ENCODE data around the gene SIK3. TPM values are rescaled to one million over a fixed set of nuclear protein-coding genes. Genes with fewer than 3 reads are reported as not detected.
"Not testable (repeated sequence)": the region's sequence is repeated elsewhere in the genome, so short reads cannot be mapped to it uniquely, and the experiment has no call there.

SIK3 gene
- total RNA-seq, 1 experiment from 2014 or later: 4.1 TPM

DNA sequence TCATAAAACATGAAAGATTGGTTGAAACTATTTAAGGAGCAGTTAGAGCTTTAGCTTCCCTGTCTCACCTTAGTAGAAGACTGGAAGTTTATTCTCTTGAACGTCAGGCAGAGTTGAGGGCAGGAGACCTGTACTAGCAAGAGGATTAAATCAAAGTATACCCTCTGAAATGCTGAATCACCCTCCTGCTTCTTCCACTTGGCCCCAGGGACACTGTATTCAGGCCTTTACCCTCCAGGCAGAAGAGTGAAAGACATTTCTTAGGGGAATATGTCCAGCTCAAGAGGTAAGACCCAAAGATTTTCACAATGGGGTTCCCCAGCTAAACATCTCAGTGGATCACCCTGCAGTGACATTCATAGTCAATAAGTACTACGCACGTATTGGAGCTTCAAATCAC is 287.0 kb downstream of the SIK3 start:
- no peaks in the 10 kb centered on the region for H3K4me1 ChIP-seq (ENCODE audit: low read length)
- H3K9me3 ChIP-seq (ENCODE audit: low read length): no peaks in the 10 kb centered on the region
- no peak overlapping the region for H3K4me2 ChIP-seq (ENCODE audit: low read depth, low read length, poor library complexity, severe bottlenecking)
- H3K27me3 ChIP-seq (ENCODE audit: low read length): no peaks in the 10 kb centered on the region
- no peaks in the 10 kb centered on the region for H3K79me2 ChIP-seq (ENCODE audit: low read length)
- H3K9me2 ChIP-seq (replicated peaks; ENCODE audit: insufficient read depth, low read length): no peaks in the 10 kb centered on the region
- no peaks in the 10 kb centered on the region for H3K36me3 ChIP-seq (ENCODE audit: insufficient read depth, low read length)
- H3K4me3 ChIP-seq (ENCODE audit: low read length): no peak overlapping the region
- no peak for DNase-seq
- no peak overlapping the region for H2AFZ ChIP-seq (ENCODE audit: low read length)
- H3K9ac ChIP-seq (ENCODE audit: low read length): no peak overlapping the region
- no peak overlapping the region for H3K27ac ChIP-seq (ENCODE audit: low read length)
- H4K20me1 ChIP-seq (ENCODE audit: insufficient read depth, low read depth, low read length): no peaks in the 10 kb centered on the region

GRCh38 chr11:116808262-116809175 is 289.7 kb downstream of the SIK3 start:
- no peak for DNase-seq
- H4K20me1 ChIP-seq (ENCODE audit: insufficient read depth, low read depth, low read length): no peaks in the 10 kb centered on the region
- H3K79me2 ChIP-seq (ENCODE audit: low read length): no peaks in the 10 kb centered on the region
- H3K4me2 ChIP-seq (ENCODE audit: low read depth, low read length, poor library complexity, severe bottlenecking): no peak overlapping the region
- H3K9me2 ChIP-seq (replicated peaks; ENCODE audit: insufficient read depth, low read length): no peaks in the 10 kb centered on the region
- no peaks in the 10 kb centered on the region for H3K4me1 ChIP-seq (ENCODE audit: low read length)
- no peak overlapping the region for H3K4me3 ChIP-seq (ENCODE audit: low read length)
- no peaks in the 10 kb centered on the region for H3K9me3 ChIP-seq (ENCODE audit: low read length)
- H3K36me3 ChIP-seq (ENCODE audit: insufficient read depth, low read length): no peaks in the 10 kb centered on the region
- H3K27me3 ChIP-seq (ENCODE audit: low read length): no peaks in the 10 kb centered on the region
- no peak overlapping the region for H3K27ac ChIP-seq (ENCODE audit: low read length)
- H3K9ac ChIP-seq (ENCODE audit: low read length): no peak overlapping the region
- no peak overlapping the region for H2AFZ ChIP-seq (ENCODE audit: low read length)

DNA sequence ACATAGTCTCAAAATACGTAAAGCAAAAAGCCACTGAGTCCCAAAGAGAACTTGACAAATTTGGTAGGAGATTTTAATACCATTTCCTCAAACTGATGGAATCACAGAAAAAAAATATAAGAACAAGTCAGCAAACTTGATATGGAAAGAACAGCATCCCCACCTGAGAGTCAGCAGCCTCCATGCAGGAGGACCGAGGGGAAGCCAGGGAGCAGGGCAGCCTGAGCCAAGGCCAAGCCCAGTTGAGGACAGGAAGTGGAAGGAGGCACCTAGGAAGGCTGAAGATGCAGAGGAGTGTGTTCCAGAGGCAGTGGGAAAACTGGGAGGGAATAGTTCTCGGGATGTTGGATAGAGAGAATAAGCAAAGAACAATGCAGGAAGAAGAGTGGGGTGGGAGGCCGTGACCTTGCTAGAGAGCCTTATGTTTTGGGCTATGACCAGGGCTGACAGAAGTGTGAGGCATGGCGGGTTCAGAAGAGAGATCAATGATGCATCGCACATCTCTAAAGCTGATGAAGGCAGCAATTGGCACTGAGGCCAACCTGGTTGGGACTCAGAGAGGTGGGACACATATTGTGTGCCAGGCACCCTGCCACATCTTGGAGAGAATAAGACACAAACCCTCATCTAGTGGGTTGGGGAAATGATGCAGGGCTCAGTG is 290.5 kb downstream of the SIK3 start:
- Histone ChIP-seq H3K9ac (ENCODE audit: low read length) (no peak overlapping the region), H3K4me3 (ENCODE audit: low read length) (no peak overlapping the region), H3K27me3 (ENCODE audit: low read length) (no peaks in the 10 kb centered on the region), H3K36me3 (ENCODE audit: insufficient read depth, low read length) (no peaks in the 10 kb centered on the region), H3K9me2 (replicated peaks; ENCODE audit: insufficient read depth, low read length) (no peaks in the 10 kb centered on the region), H3K79me2 (ENCODE audit: low read length) (no peaks in the 10 kb centered on the region), H3K27ac (ENCODE audit: low read length) (no peak overlapping the region), H3K9me3 (ENCODE audit: low read length) (no peaks in the 10 kb centered on the region), H4K20me1 (ENCODE audit: insufficient read depth, low read depth, low read length) (no peaks in the 10 kb centered on the region), H3K4me2 (ENCODE audit: low read depth, low read length, poor library complexity, severe bottlenecking) (no peak overlapping the region), H2AFZ (ENCODE audit: low read length) (no peak overlapping the region), H3K4me1 (ENCODE audit: low read length) (no peaks in the 10 kb centered on the region)
- DNase-seq: no peak

DNA sequence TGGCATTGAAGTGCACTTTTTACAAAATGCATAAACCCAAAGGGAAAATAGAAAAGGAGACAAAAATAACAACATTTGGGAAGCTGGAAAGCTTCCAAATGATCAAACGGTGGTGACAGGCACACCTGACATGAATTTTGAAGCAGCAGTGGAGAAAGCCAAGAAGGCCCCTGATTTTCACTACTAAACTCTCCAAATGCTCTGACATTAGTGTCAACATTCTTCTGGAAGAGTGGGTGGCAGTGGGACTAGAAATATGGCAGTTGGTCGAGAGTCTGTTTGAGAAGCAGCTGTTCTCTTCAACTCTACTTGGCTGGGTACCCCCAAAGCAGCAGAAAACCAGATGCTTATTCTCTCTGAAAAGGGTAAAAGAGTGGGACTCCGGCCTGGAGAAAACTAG is 294.2 kb downstream of the SIK3 start:
- no peaks in the 10 kb centered on the region for H3K36me3 ChIP-seq (ENCODE audit: insufficient read depth, low read length)
- no peaks in the 10 kb centered on the region for H3K9me2 ChIP-seq (replicated peaks; ENCODE audit: insufficient read depth, low read length)
- no peak overlapping the region for H3K4me3 ChIP-seq (ENCODE audit: low read length)
- no peak overlapping the region for H2AFZ ChIP-seq (ENCODE audit: low read length)
- H3K4me2 ChIP-seq (ENCODE audit: low read depth, low read length, poor library complexity, severe bottlenecking): no peak overlapping the region
- no peaks in the 10 kb centered on the region for H3K9me3 ChIP-seq (ENCODE audit: low read length)
- H3K4me1 ChIP-seq (ENCODE audit: low read length): no peaks in the 10 kb centered on the region
- no peaks in the 10 kb centered on the region for H3K79me2 ChIP-seq (ENCODE audit: low read length)
- no peak overlapping the region for H3K9ac ChIP-seq (ENCODE audit: low read length)
- no peaks in the 10 kb centered on the region for H4K20me1 ChIP-seq (ENCODE audit: insufficient read depth, low read depth, low read length)
- no peak overlapping the region for H3K27ac ChIP-seq (ENCODE audit: low read length)
- no peaks in the 10 kb centered on the region for H3K27me3 ChIP-seq (ENCODE audit: low read length)
- no peak for DNase-seq

DNA sequence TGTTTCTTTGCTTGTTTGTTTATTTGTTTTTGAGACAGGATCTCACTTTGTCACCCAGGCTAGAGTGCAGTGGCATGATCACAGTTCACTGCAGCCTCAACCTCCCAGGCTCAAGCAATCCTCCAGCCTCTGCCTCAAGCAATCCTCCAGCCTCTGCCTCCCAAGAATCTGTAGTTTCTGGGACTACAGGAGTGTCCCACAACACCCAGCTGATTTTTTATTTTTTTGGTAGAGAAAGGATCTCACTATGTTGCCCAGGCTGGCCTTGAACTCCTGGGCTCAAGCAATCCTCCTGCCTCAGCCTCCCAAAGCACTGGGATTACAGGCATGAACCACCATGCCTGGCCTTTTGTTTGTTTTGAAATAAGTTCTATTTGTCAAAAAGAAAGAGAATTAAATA is 296.6 kb downstream of the SIK3 start:
- not testable (repeated sequence) for H3K27me3 ChIP-seq (ENCODE audit: low read length); H3K4me3 ChIP-seq (ENCODE audit: low read length); H3K9me3 ChIP-seq (ENCODE audit: low read length); DNase-seq; H3K4me1 ChIP-seq (ENCODE audit: low read length); H3K4me2 ChIP-seq (ENCODE audit: low read depth, low read length, poor library complexity, severe bottlenecking); H3K9me2 ChIP-seq (replicated peaks; ENCODE audit: insufficient read depth, low read length); H3K79me2 ChIP-seq (ENCODE audit: low read length); H3K36me3 ChIP-seq (ENCODE audit: insufficient read depth, low read length); H4K20me1 ChIP-seq (ENCODE audit: insufficient read depth, low read depth, low read length); H3K9ac ChIP-seq (ENCODE audit: low read length); H2AFZ ChIP-seq (ENCODE audit: low read length); H3K27ac ChIP-seq (ENCODE audit: low read length)

- Histone ChIP-seq H3K36me3 (ENCODE audit: insufficient read depth, low read length) (no peaks in the 10 kb centered on the region), H2AFZ (ENCODE audit: low read length) (no peak overlapping the region), H4K20me1 (ENCODE audit: insufficient read depth, low read depth, low read length) (no peaks in the 10 kb centered on the region), H3K27me3 (ENCODE audit: low read length) (no peaks in the 10 kb centered on the region), H3K9ac (ENCODE audit: low read length) (no peak overlapping the region), H3K27ac (ENCODE audit: low read length) (no peak overlapping the region), H3K9me3 (ENCODE audit: low read length) (no peaks in the 10 kb centered on the region), H3K79me2 (ENCODE audit: low read length) (no peaks in the 10 kb centered on the region), H3K4me2 (ENCODE audit: low read depth, low read length, poor library complexity, severe bottlenecking) (no peak overlapping the region), H3K4me1 (ENCODE audit: low read length) (no peaks in the 10 kb centered on the region), H3K4me3 (ENCODE audit: low read length) (no peak overlapping the region), H3K9me2 (replicated peaks; ENCODE audit: insufficient read depth, low read length) (no peaks in the 10 kb centered on the region)
- DNase-seq: no peak
These were observed 297.6 kb downstream of the SIK3 start for GRCh38 chr11:116800610-116801009.

DNA sequence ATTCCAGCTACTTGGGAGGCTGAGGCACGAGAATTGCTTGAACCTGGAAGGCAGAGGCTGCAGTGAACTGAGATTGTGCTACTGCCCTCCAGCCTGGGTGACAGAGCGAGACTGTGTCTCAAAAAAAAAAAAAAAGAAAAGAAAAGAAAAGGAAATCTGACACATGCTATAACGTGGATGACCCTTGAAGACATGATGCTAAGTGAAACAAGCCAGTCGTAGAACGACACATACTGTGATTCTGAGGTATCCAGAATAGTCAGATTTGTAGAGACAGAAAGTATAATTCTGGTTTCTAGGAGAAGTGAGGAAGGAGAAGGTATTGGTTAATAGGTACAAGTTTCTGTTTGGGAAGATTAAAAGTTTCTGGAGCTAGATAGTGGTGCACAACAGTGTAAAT is 299.9 kb downstream of the SIK3 start:
- no peaks in the 10 kb centered on the region for H3K79me2 ChIP-seq (ENCODE audit: low read length)
- no peaks in the 10 kb centered on the region for H3K4me1 ChIP-seq (ENCODE audit: low read length)
- no peak overlapping the region for H2AFZ ChIP-seq (ENCODE audit: low read length)
- no peak overlapping the region for H3K27ac ChIP-seq (ENCODE audit: low read length)
- H3K4me3 ChIP-seq (ENCODE audit: low read length): no peak overlapping the region
- H3K9me2 ChIP-seq (replicated peaks; ENCODE audit: insufficient read depth, low read length): no peaks in the 10 kb centered on the region
- DNase-seq: no peak
- H3K36me3 ChIP-seq (ENCODE audit: insufficient read depth, low read length): no peaks in the 10 kb centered on the region
- H3K4me2 ChIP-seq (ENCODE audit: low read depth, low read length, poor library complexity, severe bottlenecking): no peak overlapping the region
- no peak overlapping the region for H3K9ac ChIP-seq (ENCODE audit: low read length)
- no peaks in the 10 kb centered on the region for H3K27me3 ChIP-seq (ENCODE audit: low read length)
- H4K20me1 ChIP-seq (ENCODE audit: insufficient read depth, low read depth, low read length): no peaks in the 10 kb centered on the region
- no peaks in the 10 kb centered on the region for H3K9me3 ChIP-seq (ENCODE audit: low read length)

- Histone ChIP-seq H3K4me3 (ENCODE audit: low read length) (no peak overlapping the region), H3K27me3 (ENCODE audit: low read length) (no peaks in the 10 kb centered on the region), H3K36me3 (ENCODE audit: insufficient read depth, low read length) (no peaks in the 10 kb centered on the region), H3K27ac (ENCODE audit: low read length) (no peak overlapping the region), H3K9me2 (replicated peaks; ENCODE audit: insufficient read depth, low read length) (no peaks in the 10 kb centered on the region), H3K79me2 (ENCODE audit: low read length) (no peaks in the 10 kb centered on the region), H3K9me3 (ENCODE audit: low read length) (no peaks in the 10 kb centered on the region), H3K9ac (ENCODE audit: low read length) (no peak overlapping the region), H3K4me2 (ENCODE audit: low read depth, low read length, poor library complexity, severe bottlenecking) (no peak overlapping the region), H2AFZ (ENCODE audit: low read length) (no peak overlapping the region), H3K4me1 (ENCODE audit: low read length) (no peaks in the 10 kb centered on the region), H4K20me1 (ENCODE audit: insufficient read depth, low read depth, low read length) (no peaks in the 10 kb centered on the region)
- DNase-seq: no peak
These were observed 300.4 kb downstream of the SIK3 start for GRCh38 chr11:116797816-116798215.

All from Karpas-422 (cell line).